NCI-H526 treated with DMSO at 0.1 percent for 48 hours (cell line): ENCODE results near the gene TMEM117.
"Not testable (repeated sequence)": the region's sequence is repeated elsewhere in the genome, so short reads cannot be mapped to it uniquely, and the experiment has no call there.

Source experiments
- DNase-seq: peaks from one replicate; lab custom pipeline; 2025; lab: John Stamatoyannopoulos, UW

TMEM117 gene

DNA sequence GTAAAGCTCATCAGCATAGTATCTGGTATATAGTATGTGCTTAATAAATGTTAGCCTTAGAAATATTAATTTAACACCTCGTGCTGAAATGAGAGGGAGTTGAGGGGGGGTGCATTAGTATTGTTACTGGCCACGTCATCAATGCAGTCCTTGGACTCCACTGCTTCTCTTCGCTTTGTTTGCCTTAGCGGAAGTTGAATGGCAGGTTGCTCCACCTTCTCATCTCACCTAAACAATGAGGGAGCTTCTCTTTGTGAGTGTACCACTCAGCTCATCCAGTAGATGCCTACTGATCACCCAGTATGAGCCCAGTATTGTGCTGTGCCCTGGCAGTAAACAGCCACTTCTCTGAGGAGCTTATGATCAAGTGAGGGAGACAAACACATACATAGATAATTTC lies 4.5 kb downstream of the TMEM117 start:
- no peak for DNase-seq

DNA sequence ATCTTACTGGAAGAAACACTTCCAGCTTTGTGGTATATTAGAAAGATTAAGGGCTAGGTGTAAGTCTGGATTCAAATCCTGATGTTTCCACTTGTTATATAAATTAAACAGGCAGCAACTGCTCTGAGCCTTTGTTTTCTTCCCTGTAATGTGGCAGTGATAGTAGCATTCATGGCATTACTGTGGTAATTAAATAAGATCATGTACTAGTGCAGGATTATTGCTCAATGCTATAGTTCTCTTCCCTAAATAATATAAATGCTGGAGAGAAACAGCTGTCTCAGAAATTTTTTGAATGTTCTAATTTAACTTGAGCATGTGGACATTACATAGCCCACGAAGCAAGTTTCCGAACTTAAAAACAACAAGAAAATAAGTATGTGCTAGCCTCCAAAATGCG lies 5.4 kb downstream of the TMEM117 start:
- no peak for DNase-seq

DNA sequence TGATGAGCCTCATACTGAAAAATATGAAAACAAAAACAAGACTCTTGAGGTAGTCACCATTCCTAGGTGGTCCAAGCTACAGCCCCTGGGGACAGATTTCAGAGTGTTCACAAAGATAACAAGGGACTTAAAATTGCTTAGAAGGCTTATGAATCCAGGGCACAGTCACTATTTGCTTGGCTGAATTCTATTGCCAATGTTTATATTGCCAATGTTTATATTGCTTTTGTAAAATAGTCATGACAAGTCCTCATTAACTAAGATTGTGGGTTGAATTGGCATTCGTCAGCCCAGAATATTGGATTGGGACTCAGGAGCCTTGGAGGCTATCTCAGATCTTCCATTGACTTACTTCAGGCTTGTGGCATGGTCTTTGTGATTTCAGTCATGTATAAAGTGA lies 6.4 kb downstream of the TMEM117 start:
- DNase-seq: no peak

DNA sequence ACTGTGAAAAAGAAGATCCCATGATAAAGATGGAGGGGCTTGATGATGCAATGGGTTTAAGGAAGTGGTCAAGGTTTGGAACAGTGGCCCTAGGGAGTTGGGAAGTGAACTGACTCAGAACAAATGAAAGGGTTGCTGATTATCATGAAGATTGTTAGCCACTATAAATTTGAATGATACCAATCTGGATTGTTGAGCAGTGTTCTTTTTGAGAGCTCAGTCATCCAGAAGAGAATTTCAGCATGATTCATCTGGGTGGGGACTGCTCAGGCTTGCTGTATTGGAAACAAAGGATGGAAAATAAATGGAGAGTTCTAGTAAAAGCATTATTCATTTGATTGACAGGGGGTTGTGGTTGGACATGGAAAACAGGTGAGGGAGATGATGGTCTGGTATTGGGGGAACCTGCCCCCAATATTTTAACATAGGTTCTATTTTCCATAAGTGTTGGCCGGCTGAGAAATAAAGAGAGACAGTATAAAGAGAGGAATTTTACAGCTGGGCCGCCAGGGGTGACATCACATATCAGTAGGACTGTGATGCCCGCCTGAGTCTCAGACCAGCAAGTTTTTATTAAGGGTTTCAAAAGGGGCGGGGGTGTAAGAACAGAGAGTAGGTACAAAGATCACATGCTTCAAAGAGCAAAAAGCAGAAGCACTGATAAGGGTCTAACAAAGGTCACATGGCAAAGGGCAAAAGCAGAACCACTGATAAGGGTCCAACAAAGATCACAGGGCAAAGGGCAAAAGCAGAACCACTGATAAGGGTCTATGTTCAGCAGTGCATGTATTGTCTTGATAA lies 11.7 kb downstream of the TMEM117 start:
- not testable (repeated sequence) for DNase-seq

DNA sequence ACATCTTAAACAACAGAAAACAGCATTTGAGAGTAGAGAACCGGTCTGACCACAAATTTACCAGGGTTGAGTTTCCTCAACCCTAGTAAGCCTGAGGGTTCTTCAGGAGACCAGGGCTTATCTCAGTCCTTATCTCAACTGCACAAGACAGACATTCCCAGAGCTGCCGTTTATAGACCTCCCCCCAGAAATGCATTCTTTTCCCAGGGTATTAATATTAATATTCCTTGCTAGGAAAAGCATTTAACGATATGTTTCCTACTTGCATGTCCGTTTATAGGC lies 12.3 kb downstream of the TMEM117 start:
- no peak for DNase-seq

DNA sequence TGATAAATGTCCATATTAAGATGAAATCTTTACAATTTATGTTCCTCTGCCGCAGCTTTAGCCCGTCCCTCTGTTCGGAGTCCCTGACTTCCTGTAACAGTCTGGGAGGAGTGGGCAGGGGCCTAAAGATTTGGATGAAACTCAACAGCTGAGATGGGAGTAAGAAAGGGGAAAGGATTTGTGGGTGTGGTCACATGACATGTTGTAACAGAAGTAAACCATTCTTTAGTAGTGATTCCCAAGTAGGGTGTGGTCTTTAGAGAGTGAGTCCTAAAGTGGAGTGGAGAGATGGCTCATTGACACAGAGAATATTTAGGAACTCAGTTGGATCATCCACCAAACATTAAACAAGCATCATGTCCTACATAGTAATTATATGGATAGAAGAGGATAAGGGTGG lies 12.9 kb downstream of the TMEM117 start:
- no peak for DNase-seq

DNA sequence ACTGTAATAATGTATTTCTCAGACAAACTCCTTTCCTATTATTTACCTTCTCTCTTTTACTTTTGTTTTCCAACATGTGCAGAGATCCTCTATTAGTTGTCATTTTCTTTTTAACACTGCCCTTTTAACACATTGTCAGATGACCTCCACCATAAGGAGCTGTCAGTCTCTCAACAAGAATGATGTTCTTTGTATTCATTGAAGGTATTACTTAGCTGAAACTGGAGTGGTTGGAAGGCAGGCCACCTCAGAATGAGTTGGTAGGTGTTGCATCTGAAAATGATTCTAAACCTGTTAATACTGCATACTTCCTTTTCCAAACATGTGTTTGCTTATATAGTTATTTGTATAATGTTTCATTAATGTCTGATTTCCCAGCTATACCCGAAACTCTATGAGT lies 16.9 kb downstream of the TMEM117 start:
- DNase-seq: no peak

DNA sequence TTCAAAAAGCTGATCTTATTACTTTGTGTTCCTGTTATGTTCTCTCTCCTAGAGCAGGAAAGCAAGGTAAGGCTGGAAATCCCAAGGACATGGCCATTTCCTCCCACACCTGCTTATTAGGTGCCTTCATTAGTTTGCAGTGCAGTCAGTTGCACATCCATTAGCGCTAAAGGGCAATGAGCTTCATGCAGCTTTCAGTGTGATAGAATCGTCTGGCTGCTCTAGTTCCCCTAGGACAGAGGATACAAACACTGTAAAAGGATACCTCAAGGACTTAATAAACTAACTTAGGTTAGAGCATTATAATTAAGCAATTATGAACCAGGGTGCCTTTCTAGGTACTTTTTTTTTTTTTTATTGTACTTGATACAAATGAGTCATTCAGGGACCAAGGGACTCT lies 21.1 kb downstream of the TMEM117 start:
- DNase-seq: no peak

DNA sequence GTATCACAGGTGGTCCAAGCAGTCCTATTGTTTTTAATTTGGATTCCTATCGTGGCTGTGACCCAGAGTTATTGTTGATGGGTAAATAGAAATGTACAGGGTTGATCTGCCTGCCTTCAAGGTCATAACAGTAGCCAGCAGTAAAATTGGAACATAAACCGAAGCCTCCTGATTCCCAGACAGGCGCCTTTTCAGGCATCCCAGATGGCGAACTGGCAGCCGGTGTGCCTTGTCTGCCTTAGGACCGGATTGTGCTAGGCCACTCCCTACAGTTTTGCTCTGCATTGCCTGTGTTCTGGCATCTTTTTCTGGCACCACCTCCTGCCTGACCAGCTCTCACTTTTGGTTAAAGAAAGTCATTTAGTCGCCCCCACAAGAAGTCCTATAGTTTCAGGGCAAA lies 22.2 kb downstream of the TMEM117 start:
- DNase-seq: no peak

DNA sequence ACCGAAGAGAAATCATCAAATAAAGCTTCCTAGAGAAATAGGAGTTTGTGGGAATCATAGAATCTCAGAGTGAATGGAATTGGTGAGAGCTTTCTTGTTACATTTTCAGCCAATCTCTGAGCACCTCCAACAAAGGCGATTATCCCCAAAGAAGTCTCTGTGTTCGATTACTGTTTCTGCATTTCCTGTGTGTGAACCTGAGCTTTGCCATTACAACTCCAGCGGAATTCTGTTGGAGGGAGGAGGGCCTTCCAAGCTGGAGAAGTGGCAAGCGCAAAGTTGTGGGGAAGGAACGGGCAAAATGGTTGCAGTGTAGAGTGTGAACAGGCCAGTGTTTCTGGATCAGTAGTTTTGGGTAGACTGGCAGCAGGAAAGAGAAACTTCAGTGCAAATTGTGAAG lies 23.1 kb downstream of the TMEM117 start:
- DNase-seq: no peak

DNA sequence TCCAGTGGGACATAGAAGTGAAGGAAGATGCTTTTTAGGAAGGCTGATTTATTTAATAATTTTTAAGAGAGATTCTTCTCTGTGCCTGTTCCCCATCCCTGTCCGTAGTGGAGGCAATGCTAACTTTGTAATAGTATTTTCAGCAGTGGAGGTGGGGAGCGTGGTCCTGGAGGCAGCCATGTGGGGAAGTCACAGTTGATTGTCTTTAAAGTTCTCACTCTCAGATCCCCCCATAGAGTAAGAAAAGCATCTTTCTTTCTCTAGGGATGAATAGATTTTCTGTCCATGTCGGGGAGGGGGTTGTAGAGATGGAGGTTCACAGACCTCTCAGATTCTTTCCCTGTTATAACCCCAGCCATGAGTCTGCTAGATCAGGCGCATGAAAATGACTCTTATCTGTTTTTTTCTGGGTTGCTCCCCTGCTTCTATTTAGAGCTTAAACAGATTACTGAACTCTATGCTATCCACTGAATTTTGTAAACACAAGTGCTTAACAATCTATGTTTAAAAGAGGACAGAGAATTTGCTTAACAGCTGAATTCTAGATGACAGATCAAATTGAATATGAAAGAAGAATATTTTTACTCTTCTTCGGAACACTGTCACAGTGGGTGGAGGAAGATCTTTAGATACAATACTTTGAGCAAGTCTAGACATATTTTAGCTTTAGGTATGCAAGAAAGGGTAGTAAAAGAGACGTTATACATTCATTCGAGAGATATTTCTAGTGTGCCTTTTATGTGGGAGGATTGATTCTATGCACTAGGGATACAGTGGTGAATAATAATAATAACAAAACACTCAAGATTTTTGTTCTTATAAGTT lies 25.3 kb downstream of the TMEM117 start:
- DNase-seq: no peak

DNA sequence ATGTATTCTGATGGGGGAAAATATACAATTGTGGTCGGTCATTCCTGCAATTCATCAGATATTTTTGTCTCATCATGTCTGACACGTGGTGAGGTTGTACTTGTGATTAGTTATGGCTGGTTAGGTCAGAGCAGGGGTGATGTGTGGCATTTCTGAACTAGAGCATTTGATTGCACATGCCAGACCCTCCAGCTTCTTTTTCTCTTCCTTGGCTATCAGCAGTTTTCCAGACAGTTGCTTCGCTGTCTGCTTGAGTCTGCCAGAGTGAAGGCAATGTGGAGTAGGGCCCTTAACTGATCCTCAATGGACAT lies 25.9 kb downstream of the TMEM117 start:
- DNase-seq: no peak

DNA sequence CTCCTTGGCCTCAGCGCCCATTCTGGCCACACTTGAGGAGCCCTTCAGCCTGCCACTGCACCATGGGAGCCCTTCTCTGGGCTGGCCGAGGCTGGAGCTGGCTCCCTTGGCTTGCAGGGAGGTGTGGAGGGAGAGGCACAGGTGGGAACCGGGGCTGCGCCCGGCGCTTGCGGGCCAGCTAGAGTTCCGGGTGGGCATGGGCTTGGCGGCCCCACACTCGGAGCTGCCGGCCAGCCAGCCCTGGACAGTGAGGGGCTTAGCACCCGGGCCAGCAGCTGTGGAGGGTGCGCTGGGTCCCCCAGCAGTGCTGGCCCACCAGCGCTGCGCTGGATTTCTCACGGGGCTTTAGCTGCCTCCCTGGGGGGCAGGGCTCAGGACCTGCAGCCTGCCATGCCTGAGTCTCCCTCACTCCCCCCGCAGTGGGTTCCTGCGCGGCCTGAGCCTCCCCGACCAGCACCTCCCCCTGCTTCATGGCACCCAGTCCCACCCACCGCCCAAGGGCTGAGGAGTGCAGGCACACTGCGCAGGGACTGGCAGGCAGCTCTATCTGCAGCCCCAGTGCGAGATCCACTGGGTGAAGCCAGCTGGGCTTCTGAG lies 28.0 kb downstream of the TMEM117 start:
- no peak for DNase-seq

DNA sequence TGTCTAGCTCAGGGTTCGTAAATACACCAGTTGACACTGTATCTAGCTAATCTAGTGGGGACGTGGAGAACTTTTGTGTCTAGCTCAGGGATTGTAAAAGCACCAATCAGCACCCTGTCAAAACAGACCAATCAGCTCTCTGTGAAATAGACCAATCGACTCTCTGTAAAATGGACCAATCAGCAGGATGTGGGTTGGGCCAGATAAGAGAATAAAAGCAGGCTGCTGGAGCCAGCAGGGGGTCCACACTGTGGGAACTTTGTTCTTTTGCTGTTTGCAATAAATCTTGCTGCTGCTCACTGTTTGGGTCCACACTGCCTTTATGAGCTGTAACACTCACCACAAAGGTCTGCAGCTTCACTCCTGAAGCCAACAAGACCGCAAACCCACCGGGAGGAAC lies 28.7 kb downstream of the TMEM117 start:
- not testable (repeated sequence) for DNase-seq

DNA sequence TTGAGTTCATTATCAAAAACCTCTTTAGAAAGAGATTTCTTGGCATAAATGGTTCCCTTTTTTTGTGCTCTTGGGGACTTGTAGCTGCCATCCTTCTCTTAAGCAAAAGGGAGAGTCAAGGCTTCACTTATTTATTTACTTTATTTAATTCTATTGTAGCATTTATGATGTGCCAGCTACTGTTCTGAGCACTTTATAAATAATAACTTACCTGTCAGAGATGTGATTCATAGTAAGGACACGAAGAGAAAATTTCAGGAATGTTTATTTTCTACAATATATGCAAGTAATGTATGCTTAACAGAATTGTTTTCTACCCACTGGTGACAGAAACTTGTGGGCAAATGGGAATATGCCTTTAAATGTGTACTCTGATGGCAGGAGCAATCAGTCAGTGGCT lies 33.3 kb downstream of the TMEM117 start:
- no peak for DNase-seq

DNA sequence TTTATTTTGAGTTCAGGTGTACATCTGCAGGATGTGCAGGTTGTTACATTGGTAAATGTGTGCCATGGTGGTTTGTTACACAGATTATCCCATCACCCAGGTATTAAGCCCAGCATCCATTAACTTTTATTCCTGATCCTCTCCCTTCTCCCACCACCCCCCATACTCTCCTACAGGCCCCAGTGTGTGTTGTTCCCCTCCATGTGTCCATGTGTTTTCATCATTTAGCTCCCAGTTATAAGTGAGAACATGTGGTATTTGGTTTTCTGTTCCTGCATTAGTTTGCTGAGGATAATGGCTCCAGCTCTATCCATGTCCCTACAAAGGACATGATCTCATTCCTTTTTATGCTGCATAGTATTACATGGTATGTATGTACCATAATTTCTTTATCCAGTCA lies 33.9 kb downstream of the TMEM117 start:
- DNase-seq: not testable (repeated sequence)

DNA sequence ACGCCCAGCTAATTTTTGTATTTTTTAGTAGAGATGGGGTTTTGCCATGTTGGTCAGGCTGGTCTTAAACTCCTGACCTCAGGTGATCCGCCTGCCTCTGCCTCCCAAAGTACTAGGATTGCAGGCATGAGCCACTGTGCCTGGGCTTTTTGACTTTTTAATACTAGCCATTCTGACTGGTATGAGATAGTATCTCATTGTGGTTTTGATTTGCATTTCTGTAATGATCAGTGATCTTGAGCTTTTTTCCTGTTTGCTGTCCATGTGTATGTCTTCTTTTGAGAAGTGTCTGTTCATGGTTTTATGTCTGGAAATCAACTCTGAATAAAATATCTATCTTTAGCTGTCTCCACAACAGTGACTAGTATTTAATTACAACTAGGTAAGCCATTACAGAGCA lies 35.4 kb downstream of the TMEM117 start:
- peak; percentile 64 for DNase-seq

DNA sequence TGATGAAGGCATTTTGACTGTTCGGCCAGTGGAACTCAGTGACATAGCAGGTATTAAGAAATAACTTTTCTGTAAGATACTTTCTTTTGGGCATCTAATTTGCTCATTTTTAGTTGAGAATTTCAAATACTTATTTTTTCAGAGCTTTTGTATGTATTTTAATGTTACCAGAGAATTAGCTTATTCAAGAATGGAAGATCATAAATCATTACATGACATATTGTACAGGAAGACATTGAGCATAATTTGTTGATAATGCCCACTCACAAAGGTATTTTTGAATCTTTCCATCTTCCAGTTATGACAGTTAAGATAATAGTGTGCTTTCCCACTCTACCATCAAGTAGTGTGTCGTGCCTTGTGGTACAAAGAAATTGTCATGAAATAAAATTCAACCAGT lies 36.5 kb downstream of the TMEM117 start:
- DNase-seq: no peak

DNA sequence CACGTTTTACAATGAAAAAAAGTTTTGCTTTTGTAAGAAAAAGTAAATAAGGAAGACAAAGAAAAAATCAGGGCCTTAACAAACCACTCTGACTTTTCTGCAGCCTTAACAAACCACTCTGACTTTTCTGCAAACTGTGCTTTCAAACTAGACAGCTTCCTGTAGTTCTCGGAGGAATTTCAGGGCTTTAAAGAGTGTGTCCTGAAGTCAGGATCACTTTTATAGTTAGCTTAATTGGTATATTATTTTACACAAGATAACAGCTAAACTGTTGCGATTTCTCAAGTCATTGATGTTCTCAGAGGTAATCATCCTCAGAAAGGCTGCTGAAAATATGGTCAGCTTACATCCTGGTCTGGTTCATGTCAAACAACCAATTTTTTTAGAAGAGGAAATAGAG lies 42.2 kb downstream of the TMEM117 start:
- DNase-seq: no peak

DNA sequence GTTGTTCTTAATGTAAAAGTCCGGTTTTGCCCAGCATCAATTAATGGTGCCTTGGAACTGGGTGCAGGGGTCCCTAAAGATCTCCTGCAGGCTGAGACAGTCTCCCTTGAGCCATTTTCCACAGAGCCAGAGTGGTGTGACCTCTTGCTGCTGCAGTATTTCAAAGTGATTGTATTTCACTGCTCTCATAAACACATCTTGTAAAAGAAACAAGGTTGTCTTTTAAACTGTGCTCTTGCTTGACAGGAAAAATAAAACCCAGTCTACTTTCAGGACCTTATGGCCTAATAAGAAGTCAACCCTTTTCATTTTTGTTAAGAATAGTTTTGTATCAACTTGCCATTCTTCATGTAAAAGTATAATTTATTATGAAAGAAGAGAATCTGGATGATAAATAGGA lies 44.7 kb downstream of the TMEM117 start:
- DNase-seq: no peak

DNA sequence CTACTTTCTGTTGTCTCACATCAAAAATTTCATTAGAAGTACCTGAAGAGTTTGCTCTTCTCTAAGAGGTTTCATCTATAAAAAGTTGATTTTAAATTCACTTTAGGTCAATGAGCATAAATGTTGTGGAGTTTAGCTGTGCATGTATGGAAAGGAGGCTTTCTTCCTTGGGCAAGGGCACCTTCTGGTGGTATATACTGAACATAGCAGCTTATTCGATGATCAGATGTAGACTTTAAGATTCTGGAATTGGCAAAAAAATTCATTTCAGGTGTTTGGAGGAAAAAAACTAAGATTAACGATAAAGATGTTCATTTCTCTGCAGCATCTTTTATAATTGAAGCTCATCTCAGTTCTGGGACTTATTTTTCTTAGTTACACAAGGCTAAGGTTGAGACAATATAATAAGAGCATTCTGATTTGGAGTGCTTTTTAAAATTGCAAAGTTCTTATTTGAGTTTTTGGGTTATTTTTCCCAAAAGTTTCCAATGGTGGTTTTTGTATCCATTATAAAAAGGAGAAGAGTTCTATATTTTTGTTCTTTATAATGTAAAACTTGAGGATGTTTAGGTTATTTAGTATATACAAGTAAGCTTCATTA lies 46.8 kb downstream of the TMEM117 start:
- DNase-seq: peak; percentile 6

DNA sequence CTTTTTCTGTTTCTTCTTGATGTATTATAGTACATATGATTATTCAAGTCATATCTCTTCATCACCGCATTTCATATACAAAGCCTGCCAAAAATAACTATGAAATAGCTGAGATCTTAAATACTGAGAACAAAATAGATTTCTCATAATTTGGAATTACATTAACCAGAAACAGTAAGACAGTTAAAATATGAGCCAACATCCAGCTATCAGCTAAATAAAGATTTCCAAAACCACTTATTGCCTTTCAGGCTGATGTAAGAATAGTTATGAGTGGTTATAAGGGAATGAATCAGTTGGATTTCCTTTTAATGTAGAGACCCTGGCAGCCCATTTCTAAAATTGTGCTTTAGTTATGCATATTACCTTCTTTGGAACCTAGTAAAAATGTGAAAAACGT lies 47.4 kb downstream of the TMEM117 start:
- no peak for DNase-seq

DNA sequence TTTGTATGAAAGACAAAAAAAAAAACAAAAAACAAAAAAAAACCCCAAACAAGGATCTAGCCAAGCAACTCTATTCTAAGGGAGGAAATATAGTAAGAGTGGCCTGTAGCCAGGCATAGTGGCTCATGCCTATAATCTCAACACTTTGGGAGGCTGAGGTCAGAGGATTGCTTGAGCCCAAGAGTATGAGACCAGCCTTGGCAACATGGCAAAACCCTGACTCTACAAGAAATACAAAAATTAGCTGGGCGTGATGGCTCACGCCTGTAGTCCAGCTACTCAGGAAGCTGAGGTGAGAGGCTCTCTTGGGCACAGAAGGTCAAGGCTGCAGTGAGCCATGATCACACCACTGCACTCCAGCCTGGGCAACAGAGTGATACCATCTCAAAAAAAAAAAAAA lies 47.9 kb downstream of the TMEM117 start:
- DNase-seq: no peak
